K562 (cell line): Measurements from ENCODE around the gene AGXT. TPM values are rescaled to one million over a fixed set of nuclear protein-coding genes. Genes with fewer than 3 reads are reported as not detected.

ENCODE experiments used
- ATAC-seq: fragments of 200-7000 bp; cut with Tn5 transposase; 3 replicates; pipeline ENCODE4 v1.9.1; 2020; ENCODE audit warnings: moderate library complexity
- BruUV-seq: library from RNA; stranded (reverse); fragments of 400-500 nt; replicated peaks from 2 replicates; lab custom pipeline; 2021; lab: Mats Ljungman, UMichigan
- CTCF ChIA-PET: fragments of 300-600 bp; formaldehyde crosslinking; extraction: SDS; loops from one replicate; lab custom pipeline; 2021; ENCODE audit warnings: low intra/inter-chr PET ratio; lab: Yijun Ruan, JAX
- POLR2A ChIA-PET: fragments of 300-600, 350-650 bp; sonication (Branson Sonifier 250); formaldehyde crosslinking; extraction: SDS; loops from one replicate; lab custom pipeline; 2021; ENCODE audit warnings: antibody characterized with exemption, inconsistent platforms; lab: Yijun Ruan, JAX
- DNase-seq, 4 experiments: peaks; one replicate each; pipeline versions ENCODE4 v3.0.0 to v3.0.0-alpha.2; 2011 to 2018; ENCODE audit warnings: low spot score in 3 of 4, mixed read lengths in 3 of 4; ENCODE audit errors: extremely low read depth in 1 of 4
- FAIRE-seq: peaks from 2 replicates; lab custom pipeline; 2011; peaks lifted over from hg19 to GRCh38; lab: Jason Lieb, UNC
- H2AFZ ChIP-seq: 2 replicates; pipeline ENCODE4 v1.6.0; 2011; ENCODE audit warnings: low read depth, low read length, control low read depth, inconsistent platforms
- H3K27ac ChIP-seq: fragments of 200-600 bp; 3 replicates; pipeline ENCODE4 v1.8.0; 2011; ENCODE audit warnings: low read depth, mild to moderate bottlenecking, control low read depth, inconsistent platforms, low read length, moderate library complexity, mixed read lengths; ENCODE audit errors: extremely low read depth
- H3K27me3 ChIP-seq, 2 experiments: fragments of 300-600 bp in 1 of 2; 2 replicates in 1 of 2; 3 replicates in 1 of 2; pipeline versions ENCODE4 v1.6.0 to v1.8.0; 2011; ENCODE audit warnings: inconsistent platforms in 2 of 2, low read length in 2 of 2, mild to moderate bottlenecking in 1 of 2, mixed read lengths in 1 of 2, moderate library complexity in 1 of 2; ENCODE audit not compliant: control insufficient read depth in 2 of 2, insufficient read depth in 2 of 2
- H3K36me3 ChIP-seq: fragments of 300-600 bp; 3 replicates; pipeline ENCODE4 v1.8.0; 2011; ENCODE audit warnings: mild to moderate bottlenecking, low read length, inconsistent platforms; ENCODE audit not compliant: control insufficient read depth, insufficient read depth
- H3K4me1 ChIP-seq, 2 experiments: fragments of 200-600 bp in 1 of 2; replicated peaks in 1 of 2; 2 replicates in 1 of 2; 3 replicates in 1 of 2; pipeline versions ENCODE4 v1.5.1 to v1.8.0; 2011; ENCODE audit warnings: inconsistent platforms in 2 of 2, low read length in 2 of 2, mild to moderate bottlenecking in 1 of 2, mixed read lengths in 1 of 2, moderate library complexity in 1 of 2; ENCODE audit not compliant: control insufficient read depth in 2 of 2, insufficient read depth in 2 of 2
- H3K4me2 ChIP-seq: 2 replicates; pipeline ENCODE4 v1.6.1; 2011; ENCODE audit warnings: low read length, control low read depth, inconsistent platforms, mixed read lengths; ENCODE audit not compliant: insufficient read depth
- H3K4me3 ChIP-seq: fragments of 200-600 bp; sonication (generic), shearing (Covaris generic); 2 replicates; pipeline ENCODE4 v1.5.1; 2016; ENCODE audit warnings: control low read depth, inconsistent platforms
- H3K79me2 ChIP-seq: fragments of 200-600 bp; 3 replicates; pipeline ENCODE4 v1.8.0; 2011; ENCODE audit warnings: low read length, inconsistent platforms; ENCODE audit not compliant: control insufficient read depth, insufficient read depth
- H3K9ac ChIP-seq, 2 experiments: 2 replicates each; pipeline versions ENCODE4 v1.6.0 to v1.6.1; 2011; ENCODE audit warnings: low read depth in 2 of 2, low read length in 2 of 2, control low read depth in 1 of 2, inconsistent platforms in 1 of 2, mild to moderate bottlenecking in 1 of 2, mixed read lengths in 1 of 2; ENCODE audit not compliant: insufficient read depth in 1 of 2
- H3K9me1 ChIP-seq: one replicate; pipeline ENCODE4 v1.6.0; 2011; ENCODE audit warnings: inconsistent platforms, mild to moderate bottlenecking, low read length, moderate library complexity; ENCODE audit not compliant: control insufficient read depth, insufficient read depth
- H3K9me3 ChIP-seq: replicated peaks from 2 replicates; pipeline ENCODE4 v1.5.1; 2011; ENCODE audit warnings: low read depth, low read length, inconsistent platforms; ENCODE audit not compliant: control insufficient read depth, insufficient read depth
- H4K20me1 ChIP-seq: replicated peaks from 2 replicates; pipeline ENCODE4 v1.6.1; 2011; ENCODE audit warnings: low read length, inconsistent platforms, mixed read lengths; ENCODE audit not compliant: control insufficient read depth, insufficient read depth
- CTCF ChIP-seq, 3 experiments: IDR thresholded peaks in 2 of 3; conservative IDR thresholded peaks in 1 of 3; 2 replicates each; pipeline ENCODE4 v1.5.1; 2011 to 2012; ENCODE audit warnings: low read length in 3 of 3, mild to moderate bottlenecking in 3 of 3, control low read depth in 2 of 3, improper control_type of control experiment in 1 of 3, inconsistent platforms in 1 of 3, low read depth in 1 of 3, mixed read lengths in 1 of 3, moderate library complexity in 1 of 3; ENCODE audit not compliant: insufficient read depth in 2 of 3
- EHMT2 ChIP-seq: fragments of 450-650 bp; IDR thresholded peaks from 2 replicates; pipeline ENCODE4 v1.6.1; 2018; ENCODE audit warnings: antibody characterized with exemption
- POLR3G ChIP-seq: IDR thresholded peaks from 2 replicates; pipeline ENCODE4 v1.6.1; 2011; ENCODE audit not compliant: insufficient read length, insufficient replicate concordance; ENCODE audit errors: extremely low read depth
- SFPQ ChIP-seq: fragments of 200-400 bp; formaldehyde crosslinking; IDR thresholded peaks from 2 replicates; pipeline ENCODE4 v1.6.1; 2017; ENCODE audit warnings: mild to moderate bottlenecking, low read depth, low read length, moderate library complexity
- SMC3 ChIP-seq: conservative IDR thresholded peaks from 2 replicates; pipeline ENCODE4 v1.6.1; 2011; ENCODE audit warnings: low read depth, low read length, improper control_type of control experiment; ENCODE audit not compliant: insufficient read depth
- TFAP4 ChIP-seq: sonication (generic); formaldehyde crosslinking; IDR thresholded peaks from 2 replicates; pipeline ENCODE4 v1.8.0; 2022; ENCODE audit warnings: missing genetic modification reagents, mild to moderate bottlenecking, moderate library complexity, borderline replicate concordance
- ZC3H4 ChIP-seq: sonication (generic); formaldehyde crosslinking; IDR thresholded peaks from 2 replicates; pipeline ENCODE4 v1.9.0; 2021; ENCODE audit warnings: missing genetic modification reagents, borderline replicate concordance
- WGBS: fragments of 100-300 bp; shearing (Covaris generic); methylation state at CpG from one replicate; pipeline ENCODE4 v1.1.6; 2016; ENCODE audit warnings: low coverage, mixed read lengths; ENCODE audit not compliant: insufficient coverage; ENCODE audit errors: missing lambda C conversion rate; 5-methylcytosine and 5-hydroxymethylcytosine counted together
- in situ Hi-C: fragments of 300-500 bp; cut with MboI; formaldehyde crosslinking; loops from 4 replicates; pipeline ENCODE4 v1.15.0; 2018; ENCODE audit warnings: inconsistent platforms, mixed read lengths
- intact Hi-C: fragments of 100-400 bp; cut with micrococcal nuclease; formaldehyde crosslinking; loops from 2 replicates; pipeline ENCODE4 v1.14.2; 2022
- polyA plus RNA-seq, 8 experiments: library from polyadenylated mRNA; depleted of rRNA in 4 of 8; stranded (reverse) in 5 of 8; unstranded in 3 of 8; fragments of >200 nt; fragmentation: Nextera tagmentation in 2 of 8; fragmentation: Illumina TruSeq in 1 of 8; extraction: Ambion mirVana in 2 of 8; extraction: Trizol in 1 of 8; gene quantifications; 2 replicates each; pipeline versions ENCODE4 v1.2.1 to v1.2.3, GENCODE V29; 2011 to 2014; ENCODE audit warnings: inconsistent platforms in 1 of 8, missing spikeins in 1 of 8
- total RNA-seq, 7 experiments: library from RNA; depleted of rRNA in 6 of 7; stranded (reverse); fragments of >200 nt in 6 of 7; fragmentation: Illumina TruSeq in 2 of 7; extraction: Trizol in 2 of 7; gene quantifications; 2 replicates each; pipeline versions ENCODE4 v1.2.1 to v1.2.3, GENCODE V29; 2011 to 2021; ENCODE audit warnings: low replicate concordance in 1 of 7

The AGXT gene
- total and polyA plus RNA-seq, 9 of the 15 experiments (the other 6 are each of a cell fraction or from before 2014, with no cell fraction given): 0.18 TPM; not detected in 8

- no peak overlapping the region for H3K4me2 ChIP-seq
- peaks cover 0 to 30% of the 10 kb centered on the region in 2 experiments; a peak in 2 of 5 replicates for H3K27me3 ChIP-seq
- H3K9me3 ChIP-seq: no peaks in the 10 kb centered on the region
- H3K9me1 ChIP-seq: no peaks in the 10 kb centered on the region
- peak; percentile 97 for ATAC-seq
- no peak overlapping the region for H3K4me3 ChIP-seq
- peak; percentile 49 for FAIRE-seq
- H3K36me3 ChIP-seq: no peaks in the 10 kb centered on the region
- H3K27ac ChIP-seq: no peak overlapping the region
- H3K79me2 ChIP-seq: no peaks in the 10 kb centered on the region
- 0% methylated on average over 6 of the region's 9 CpGs for whole genome bisulfite sequencing
- CTCF ChIA-PET: interaction anchor here (0.9 kb wide), 1 partner anchor 327 kb away, joined by 4 read pairs; no protein-coding TSS in a partner anchor
- no peak overlapping the region for H2AFZ ChIP-seq
- no peaks in the 10 kb centered on the region; a peak in 1 of 5 replicates for H3K4me1 ChIP-seq
- no TSS peak for BruUV-seq
- H3K9ac ChIP-seq: no peak overlapping the region
- DNase-seq: peak; percentile 49 to 62 (median 52)
- POLR2A ChIA-PET: interaction anchor here (0.6 to 0.7 kb wide), 2 partner anchors 19 to 26 kb away, joined by 3 read pairs; no protein-coding TSS in a partner anchor
- peaks cover 6% of the 10 kb centered on the region for H4K20me1 ChIP-seq
- intact Hi-C loops: no loop called here
- in situ Hi-C loops: no loop called here
- TF ChIP-seq ZC3H4 (no peak), CTCF (IDR thresholded peaks at IDR 0.05 in 2 of 3, conservative IDR thresholded peaks at IDR 0.05 in 1 of 3; ENCODE audit: insufficient read depth in 2 of 3, low read depth in 1 of 3, low read length in 3 of 3) (peak; percentile 66 to 85 (median 67)), TFAP4 (CRISPR knock-in tag) (peak; percentile 18; the same call in 1 of the 2 replicates), POLR3G (no peak), SMC3 (peak; percentile 42), SFPQ (no peak), EHMT2 (peak; percentile 55; the same call in 1 of the 2 replicates)
Observed at GRCh38 chr2:240840435-240841060, 28.1 kb upstream of the AGXT start.
